Stimulated activated naive CD4-positive, alpha-beta T cell (primary cell): ENCODE measurements around the gene SRPK3.
"Not testable (repeated sequence)": the region's sequence is repeated elsewhere in the genome, so short reads cannot be mapped to it uniquely, and the experiment has no call there.

ENCODE experiments used
- DNase-seq, 6 experiments: peaks; one replicate each; lab custom pipeline; 2025; lab: John Stamatoyannopoulos, UW

SRPK3 gene

DNA sequence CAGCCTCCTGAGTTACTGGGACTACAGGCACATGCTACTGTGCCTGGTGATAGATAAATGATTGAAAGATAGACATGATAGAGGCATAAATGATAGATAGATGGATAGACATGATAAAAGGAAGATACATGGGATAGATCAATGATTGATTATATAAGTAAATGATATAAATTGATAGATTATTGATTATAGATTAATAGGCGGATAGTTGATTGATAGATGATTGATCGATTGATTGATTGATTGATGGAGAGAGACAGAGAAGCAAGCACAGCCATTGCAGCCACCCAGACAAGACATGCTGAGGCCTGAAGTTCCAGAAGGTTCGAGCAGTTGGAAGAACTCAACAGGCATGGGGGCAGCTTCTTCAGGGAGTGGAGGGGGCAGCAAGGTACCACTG lies 34.5 kb upstream of the SRPK3 start:
- DNase-seq, result no peak

DNA sequence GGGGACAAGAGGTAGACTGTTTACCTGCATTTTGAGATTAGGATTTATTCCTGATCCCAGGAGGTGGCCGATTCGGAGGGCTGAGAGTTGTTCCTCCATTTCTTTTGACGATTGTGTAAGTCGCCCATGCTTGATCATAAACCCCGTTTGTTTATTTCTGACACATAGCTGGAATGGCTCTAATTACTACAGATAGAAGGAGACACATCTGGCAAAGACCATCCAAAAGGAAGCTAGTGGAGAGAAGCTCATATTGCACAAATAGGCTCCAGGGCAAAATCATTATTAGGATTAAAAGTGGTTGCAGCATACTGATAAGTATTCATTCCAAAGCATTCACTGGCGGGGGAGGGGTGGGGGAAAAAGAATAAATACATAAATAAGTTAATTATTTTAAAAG lies 33.9 kb upstream of the SRPK3 start:
- DNase-seq, result not testable (repeated sequence)

DNA sequence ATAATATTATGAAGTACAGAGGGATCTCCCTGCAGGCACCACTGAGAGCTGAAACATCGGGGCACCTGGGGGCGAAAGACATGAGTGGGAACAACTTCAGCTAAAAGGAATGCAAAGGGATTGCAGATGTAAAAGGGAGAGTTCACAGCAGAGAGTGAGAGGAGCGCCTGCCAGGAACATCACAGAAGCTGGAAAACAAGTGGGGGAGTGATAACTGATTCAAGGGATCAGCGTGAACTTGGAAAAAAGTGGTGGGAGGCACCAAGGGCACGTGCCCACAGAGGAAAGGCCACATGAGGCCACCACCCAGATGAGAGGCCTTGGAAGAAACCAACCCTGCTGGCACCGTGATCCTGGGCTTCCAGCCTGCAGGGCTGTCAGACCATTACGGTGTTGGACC lies 31.8 kb upstream of the SRPK3 start:
- DNase-seq, result not testable (repeated sequence)

DNA sequence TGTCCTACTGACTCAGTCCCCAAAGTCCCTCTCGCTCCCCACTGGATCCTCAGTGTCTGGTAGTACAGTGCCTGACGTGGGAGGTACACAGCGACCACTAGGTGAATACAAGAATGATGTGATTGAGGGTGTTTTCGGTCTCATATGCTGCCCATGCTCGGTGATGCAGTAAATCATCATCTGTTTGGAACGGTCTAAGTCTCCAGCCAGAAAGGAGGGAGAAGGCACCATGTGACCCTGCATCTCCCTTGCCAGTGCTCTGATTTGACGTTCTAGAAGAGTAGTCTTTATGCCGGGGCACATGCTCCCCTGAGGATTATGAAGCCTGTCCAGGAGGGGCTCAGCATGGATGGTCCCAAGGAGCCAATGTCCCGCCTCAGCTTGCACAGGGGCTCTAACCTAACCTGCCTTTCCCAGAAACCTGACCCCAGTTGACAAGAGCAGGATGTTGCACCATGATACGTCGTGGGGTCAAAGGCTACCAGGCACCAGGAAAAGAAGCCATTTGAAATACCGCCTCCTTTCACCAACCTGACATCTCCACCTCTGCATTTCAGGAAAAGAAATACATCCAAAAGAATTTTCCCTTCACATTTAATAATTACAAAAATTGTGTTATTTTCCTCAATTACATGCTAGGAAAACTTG lies 30.6 kb upstream of the SRPK3 start:
- DNase-seq, result no peak

DNA sequence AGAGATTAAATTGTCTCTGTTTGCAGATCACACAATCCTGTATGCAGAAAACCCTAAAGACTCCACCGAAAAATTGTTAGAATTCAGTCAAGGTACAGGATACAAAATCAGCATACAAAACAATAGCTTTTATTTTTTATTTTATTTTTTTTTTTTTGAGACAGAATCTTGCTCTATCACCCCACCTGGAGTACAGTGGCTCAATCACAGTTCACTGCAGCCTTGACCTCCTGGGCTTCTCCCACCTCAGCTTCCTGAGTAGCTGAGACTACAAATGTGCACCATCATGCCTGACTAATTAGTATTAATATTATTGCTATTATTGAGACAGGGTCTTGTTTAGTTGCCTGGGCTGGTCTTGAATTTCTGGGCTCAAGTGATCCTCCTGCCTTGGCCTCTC lies 25.7 kb upstream of the SRPK3 start:
- no peak for DNase-seq

DNA sequence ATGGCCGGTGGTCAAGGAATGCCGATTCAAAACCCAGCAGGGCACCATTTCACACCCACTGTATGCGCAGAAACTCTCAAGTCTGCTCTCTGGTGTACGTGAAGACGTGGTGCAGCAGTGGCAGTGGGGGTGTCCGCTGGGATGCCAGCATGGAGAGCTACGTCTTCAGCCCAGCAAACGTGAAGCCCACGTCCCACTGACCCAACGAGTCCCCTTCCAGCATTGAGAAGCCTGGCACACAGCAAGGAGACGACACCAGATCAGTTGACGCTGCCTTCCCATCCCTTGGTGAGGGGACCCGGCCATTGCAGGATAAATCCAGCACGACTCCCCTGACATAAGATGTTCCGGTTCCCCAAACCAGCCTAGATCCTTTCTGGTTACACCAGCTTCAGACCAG lies 19.0 kb upstream of the SRPK3 start:
- DNase-seq, result no peak

DNA sequence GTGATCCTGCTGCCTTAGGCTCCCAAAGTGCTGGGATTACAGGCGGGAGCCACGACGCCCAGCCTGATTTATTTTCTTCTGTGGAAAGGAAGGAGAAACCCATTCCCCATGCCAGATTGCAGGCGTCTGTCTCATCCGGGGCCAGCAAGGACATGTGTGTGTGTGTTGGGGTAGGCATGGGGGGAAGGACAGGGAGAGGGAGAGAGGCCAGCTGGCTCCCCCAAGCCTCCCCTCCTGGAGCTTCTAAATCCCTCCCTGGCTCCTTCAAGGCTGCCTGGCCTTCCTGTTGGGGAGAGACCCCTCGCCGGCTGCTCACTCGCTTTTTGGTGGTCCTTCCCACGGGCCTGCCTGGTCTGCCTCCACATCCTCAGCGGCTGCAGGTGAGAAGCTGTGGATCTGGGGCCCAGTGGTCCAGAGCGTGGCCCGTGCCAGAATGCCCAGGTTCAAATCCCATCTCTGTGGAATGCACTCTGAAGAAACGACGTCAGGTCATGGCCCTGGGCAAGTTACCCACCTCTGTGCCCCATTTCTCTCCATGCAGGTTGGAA lies 18.1 kb upstream of the SRPK3 start:
- DNase-seq, result no peak

DNA sequence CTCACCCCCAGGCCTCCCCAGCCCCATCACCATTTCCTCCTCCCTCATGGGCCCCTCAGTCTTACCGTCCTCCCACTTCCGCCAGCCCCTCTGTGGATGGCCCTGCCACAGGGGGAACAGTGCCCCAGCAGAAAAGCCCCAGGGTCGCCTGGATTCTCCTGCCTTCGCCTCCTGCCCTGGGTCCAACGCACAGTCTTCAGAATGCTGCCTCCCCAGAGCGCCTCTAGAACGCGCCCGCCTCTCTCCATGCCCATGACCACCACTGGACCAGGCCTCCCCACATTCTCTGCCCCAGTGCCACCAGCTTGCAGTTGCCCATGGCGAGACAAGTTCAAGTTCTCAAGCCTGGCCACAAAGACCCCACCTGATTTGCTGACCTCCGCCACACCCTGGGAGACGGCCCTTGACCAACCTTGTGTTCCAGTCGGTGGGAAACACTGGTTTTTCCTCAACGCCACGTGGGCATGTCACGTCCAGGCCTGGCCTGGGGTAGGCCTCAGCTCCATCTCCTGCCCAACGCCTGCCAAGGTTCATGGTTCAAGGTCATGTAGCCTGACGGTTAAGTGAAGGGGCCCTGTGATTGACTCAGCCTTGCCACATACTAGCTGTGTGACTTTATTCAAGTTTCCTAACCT lies 17.4 kb upstream of the SRPK3 start:
- no peak for DNase-seq

DNA sequence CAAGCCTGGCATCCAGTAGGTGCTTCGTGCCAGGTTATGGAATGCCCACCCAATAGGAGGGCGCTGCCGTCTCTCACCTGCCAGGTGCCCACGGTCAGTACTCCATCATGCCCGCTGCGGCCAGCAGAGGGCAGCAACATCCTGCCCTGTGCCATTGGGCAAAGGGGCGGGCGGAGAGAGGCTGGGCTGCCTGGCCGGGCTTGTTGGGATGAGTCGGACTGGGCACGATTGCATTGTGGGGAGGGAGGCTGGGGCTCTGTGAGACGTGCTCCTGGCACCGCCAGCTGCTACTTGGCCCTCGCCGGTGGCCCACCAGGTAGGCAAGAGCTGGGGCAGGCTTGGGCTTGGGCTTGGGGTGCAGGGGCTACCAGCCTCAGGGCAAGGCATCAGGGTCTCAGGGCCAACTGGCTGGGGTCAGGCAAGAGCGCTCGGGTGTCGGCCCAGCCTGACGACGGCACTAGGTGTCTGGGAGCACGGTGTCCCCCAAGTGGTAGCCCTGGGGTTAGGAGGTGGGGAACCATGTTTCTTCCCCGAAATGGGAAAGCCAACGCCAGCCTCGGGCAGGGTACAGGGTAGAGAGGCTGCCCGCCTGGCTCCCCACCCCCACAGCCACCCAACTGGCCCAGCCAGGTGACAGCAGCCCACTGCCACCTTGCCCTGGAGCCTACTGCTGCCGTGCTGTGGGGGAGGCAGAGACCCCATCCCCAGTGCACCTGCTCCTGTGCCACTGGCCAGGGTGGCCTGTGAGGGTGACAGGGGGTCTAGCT lies 16.7 kb upstream of the SRPK3 start, which contains the start of gene PLXNB3:
PLXNB3 (plus strand) TSS at position 261 of the 767 bp plus-strand sequence. CDS start 1,287 bp downstream, outside the sequence.
- peak; percentile 27 to 79 (median 67) for DNase-seq

DNA sequence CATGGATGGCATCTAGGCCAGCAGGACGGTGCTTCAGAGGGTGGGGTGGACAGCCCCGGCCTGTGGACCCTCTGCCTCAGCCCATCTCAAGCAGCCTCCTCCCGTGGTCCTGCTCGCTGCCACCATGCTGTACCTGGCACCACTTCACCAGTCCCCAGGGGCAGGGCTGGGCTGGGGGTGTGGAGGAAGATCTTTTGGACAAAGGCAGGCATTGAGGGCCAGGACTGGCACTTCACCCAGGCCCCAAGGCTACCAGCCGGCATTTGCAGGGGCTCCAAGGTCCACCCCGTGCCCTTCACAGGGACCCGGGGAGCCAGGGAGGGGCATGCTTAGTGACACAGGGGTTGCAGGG lies 16.1 kb upstream of the SRPK3 start:
- DNase-seq, result no peak

DNA sequence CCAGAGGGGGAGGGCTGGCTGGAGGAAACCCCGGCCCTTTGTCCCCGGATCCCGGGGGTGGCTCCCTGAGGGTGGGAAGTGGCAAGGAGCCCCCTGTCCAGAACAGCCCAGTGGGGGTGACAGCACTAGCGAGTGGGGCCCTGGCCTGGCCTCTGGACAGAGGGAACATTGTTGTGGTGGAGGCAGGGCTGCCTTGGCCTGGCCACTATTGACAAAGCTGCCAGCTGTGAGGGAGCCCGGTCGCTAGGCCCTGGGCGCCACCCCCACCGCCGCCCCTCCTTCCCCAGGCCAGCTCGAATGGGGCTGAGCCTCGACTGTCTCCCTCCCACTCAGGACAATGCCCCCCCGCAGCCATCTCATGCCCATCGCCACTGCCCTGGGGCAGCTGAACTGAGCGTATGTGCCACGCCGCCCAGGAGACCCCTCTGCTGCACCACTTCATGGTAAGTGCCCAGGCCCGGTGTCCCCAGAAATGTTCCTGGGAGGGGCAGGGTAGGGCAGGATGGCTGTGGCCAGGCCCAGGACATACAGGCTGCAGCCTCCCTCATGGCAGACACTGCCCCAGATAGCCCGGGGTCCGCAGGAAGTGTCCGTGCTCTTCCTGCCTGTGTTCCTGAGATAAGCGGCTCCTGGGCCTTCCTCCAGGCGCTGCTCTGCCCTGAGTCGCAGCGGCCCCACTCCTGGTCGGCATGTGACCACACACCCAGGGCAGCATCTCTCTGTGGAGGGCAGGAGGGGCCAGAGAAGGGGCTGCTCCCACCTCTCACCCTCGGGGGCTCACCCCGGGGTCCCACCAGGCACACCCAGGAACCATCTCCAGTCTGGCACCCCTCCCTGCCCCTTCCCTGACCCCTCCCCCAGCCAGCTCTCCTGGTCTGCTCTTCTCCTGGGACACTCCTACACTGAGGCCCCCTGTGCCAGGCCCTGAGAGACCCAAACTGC lies 15.4 kb upstream of the SRPK3 start:
- DNase-seq, result no peak

DNA sequence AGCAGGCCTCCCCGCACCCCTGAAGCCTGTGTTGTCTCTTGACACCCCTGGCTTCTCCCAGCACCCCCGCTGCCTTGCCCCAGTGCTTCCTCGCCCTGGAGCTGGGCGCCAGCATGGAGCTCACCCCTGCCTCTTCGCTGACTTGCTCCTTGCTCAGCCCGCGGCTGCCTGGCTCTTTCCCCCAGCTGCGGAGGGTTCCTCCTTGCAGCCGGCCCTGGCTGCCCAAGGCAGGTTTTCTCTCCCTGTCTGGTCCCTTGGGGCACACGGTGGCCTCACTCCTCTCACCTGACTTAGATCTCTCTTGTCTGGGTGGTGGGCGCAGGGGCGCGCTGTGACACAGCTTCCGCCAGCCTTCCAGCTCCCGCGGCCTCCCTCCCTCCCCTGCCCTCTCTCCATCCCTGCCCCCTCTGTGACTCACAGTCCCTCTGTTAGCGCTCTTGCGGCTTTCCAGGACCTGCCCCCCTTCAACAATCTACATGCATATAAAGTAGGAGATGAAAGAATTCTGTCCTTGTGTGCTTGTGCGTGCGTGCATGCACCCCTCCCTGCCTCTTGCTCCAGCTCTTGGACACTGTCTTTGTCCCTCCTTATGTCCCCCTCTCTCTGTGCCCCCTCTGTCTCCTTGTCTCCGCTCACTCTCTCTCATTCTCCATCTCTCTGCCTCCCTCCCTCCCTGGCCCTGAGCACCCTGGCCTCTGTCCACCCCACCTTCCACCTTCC lies 14.6 kb upstream of the SRPK3 start:
- no peak for DNase-seq

DNA sequence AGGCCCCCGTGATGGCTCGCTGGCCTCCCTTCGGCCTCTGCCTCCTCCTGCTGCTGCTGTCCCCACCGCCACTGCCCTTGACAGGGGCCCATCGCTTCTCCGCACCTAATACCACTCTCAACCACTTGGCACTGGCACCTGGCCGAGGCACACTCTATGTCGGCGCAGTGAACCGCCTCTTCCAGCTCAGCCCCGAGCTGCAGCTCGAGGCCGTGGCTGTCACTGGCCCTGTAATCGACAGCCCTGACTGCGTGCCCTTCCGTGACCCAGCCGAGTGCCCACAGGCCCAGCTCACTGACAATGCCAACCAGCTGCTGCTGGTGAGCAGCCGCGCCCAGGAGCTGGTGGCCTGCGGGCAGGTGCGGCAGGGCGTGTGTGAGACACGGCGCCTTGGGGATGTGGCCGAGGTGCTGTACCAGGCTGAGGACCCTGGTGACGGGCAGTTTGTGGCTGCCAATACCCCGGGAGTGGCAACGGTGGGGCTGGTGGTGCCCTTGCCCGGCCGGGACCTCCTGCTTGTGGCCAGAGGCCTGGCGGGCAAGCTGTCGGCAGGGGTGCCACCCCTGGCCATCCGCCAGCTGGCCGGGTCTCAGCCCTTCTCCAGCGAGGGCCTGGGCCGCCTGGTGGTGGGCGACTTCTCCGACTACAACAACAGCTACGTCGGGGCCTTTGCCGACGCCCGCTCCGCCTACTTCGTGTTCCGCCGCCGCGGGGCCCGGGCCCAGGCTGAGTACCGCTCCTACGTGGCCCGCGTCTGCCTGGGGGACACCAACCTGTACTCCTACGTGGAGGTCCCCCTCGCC lies 13.8 kb upstream of the SRPK3 start:
- DNase-seq, result no peak

DNA sequence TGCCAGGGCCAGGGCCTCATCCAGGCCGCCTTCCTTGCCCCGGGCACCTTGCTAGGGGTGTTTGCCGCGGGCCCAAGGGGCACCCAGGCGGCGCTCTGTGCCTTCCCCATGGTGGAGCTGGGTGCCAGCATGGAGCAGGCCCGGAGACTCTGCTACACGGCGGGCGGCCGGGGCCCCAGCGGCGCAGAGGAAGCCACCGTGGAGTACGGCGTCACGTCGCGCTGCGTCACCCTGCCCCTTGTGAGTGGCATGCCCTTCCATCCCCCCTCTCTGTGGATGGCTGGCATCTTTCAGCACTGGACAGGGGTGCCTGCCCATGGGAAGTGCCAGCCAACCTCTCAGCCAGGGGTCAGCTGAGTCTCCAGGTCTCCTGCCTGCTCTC lies 13.2 kb upstream of the SRPK3 start:
- DNase-seq, result no peak

DNA sequence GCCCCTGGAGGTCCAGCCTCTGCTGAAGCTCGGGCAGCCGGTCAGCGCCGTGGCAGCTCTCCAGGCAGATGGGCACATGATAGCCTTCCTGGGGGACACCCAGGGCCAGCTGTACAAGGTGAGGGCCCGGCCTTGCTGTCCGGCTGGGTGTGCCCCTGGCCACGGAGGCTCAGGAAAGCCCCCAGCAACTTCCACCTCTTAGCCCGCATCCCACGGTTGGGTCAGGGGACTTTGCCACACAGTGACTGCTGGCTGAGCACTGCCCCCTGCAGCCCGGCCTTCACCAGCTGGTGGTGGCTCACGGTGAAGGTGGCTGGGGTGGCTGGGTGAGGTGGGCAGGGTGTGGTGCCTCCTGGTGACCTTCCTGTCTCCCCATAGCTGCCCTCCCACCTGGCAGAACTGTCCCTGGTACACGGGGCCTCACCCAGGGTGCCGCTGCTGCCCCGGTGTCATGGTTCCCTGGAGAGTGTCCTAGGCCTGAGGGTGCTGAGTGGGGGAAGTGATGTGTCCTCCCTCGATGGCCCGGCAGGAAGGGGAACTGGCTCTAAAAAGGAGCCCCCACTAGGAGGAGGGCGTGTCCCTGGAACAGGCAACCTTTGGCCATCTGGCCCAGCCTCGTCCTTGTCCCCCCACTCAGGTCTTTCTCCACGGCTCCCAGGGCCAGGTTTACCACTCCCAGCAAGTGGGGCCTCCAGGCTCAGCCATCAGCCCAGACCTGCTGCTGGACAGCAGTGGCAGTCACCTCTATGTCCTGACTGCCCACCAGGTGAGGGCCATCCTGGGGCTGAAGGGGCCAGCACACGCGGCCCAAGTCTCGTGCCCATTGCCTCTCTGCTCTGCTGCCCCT lies 12.3 kb upstream of the SRPK3 start:
- DNase-seq, result no peak

DNA sequence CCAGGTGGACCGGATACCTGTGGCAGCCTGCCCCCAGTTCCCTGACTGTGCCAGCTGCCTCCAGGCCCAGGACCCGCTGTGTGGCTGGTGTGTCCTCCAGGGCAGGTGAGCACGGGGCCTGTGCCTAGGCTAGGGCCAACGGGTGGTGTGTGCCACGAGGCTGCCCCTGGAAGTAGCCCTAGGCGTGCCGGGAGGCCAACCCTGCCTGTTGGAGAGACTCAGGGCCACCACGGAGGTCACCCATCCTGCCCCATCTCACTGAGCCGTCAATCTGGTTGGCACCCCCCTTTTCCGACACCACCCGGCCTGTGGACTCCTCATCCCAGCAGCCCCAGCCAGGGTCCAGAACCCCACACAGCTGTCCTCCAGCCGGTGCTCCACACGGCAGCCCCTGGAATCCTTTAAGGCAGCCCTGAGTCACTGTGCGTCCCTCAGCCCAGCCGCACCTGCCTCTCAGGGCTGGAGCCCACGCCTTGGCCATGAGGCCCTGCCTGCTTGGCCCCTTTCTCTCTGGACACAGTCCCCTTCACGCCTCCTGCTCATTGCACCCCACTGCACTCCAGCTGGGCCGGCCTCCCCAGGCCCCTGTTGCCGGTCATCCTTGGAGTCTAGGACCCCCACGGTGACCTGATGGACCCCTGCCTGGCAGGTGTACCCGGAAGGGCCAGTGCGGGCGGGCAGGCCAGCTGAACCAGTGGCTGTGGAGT lies 11.5 kb upstream of the SRPK3 start:
- DNase-seq, result no peak

DNA sequence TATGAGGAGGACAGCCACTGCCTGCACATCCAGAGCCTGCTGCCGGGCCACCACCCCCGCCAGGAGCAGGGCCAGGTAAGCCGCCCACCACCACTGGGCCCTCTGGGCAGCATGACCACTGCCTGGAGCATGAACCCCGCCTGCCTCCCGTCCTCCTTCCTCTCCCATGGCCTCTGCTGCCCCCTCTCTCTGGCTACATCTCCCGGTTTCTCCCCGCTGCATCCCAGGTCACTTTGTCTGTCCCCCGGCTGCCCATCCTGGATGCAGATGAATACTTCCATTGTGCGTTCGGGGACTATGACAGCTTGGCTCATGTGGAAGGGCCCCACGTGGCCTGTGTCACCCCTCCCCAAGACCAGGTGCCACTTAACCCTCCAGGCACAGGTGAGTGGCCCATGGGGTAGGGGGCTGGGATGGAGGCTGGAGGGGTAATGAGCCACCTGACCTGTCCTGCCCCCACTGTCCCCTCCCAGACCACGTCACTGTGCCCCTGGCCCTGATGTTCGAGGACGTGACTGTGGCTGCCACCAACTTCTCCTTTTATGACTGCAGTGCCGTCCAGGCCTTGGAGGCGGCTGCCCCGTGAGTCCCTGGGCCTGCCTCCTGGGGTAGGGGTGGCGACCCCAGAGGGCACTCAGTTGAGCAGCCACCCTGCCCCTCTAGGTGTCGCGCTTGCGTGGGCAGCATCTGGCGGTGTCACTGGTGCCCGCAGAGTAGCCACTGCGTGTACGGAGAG lies 10.8 kb upstream of the SRPK3 start:
- no peak for DNase-seq
